Mesenteric fat pad (tissue), 1 donor: ENCODE measurements around the gene TSPAN9. TPM values are rescaled to one million over a fixed set of nuclear protein-coding genes. Genes with fewer than 3 reads are reported as not detected.

Experiments used
- DNase-seq: peaks from one replicate; pipeline ENCODE4 v3.0.0-alpha.2; 2020; ENCODE audit warnings: low spot score
- long read RNA-seq: library from polyadenylated mRNA; unstranded; transcript quantifications from one replicate; pipeline ENCODE4 v2.0.0, GENCODE V29; 2020
- total RNA-seq: library from RNA; stranded (reverse); fragmentation: NEBNext Ultra II Directional; extraction: Animal tissue kit (Norgen Biotek cat#: 25700); gene quantifications from one replicate; pipeline ENCODE4 v1.2.1, GENCODE V29; 2021
- donor health status: DM: yes; HTN: yes; CAD: no.

TSPAN9 gene, protein sequence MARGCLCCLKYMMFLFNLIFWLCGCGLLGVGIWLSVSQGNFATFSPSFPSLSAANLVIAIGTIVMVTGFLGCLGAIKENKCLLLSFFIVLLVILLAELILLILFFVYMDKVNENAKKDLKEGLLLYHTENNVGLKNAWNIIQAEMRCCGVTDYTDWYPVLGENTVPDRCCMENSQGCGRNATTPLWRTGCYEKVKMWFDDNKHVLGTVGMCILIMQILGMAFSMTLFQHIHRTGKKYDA
- 36.9 TPM for total RNA-seq
- long read RNA-seq, full-length matches to known transcripts = 64 of 98 reads
- long read RNA-seq, partial matches to known transcripts = 0 of 98 reads
- long read RNA-seq, other reads (novel, unspliced or antisense) = 34 of 98 reads

DNA sequence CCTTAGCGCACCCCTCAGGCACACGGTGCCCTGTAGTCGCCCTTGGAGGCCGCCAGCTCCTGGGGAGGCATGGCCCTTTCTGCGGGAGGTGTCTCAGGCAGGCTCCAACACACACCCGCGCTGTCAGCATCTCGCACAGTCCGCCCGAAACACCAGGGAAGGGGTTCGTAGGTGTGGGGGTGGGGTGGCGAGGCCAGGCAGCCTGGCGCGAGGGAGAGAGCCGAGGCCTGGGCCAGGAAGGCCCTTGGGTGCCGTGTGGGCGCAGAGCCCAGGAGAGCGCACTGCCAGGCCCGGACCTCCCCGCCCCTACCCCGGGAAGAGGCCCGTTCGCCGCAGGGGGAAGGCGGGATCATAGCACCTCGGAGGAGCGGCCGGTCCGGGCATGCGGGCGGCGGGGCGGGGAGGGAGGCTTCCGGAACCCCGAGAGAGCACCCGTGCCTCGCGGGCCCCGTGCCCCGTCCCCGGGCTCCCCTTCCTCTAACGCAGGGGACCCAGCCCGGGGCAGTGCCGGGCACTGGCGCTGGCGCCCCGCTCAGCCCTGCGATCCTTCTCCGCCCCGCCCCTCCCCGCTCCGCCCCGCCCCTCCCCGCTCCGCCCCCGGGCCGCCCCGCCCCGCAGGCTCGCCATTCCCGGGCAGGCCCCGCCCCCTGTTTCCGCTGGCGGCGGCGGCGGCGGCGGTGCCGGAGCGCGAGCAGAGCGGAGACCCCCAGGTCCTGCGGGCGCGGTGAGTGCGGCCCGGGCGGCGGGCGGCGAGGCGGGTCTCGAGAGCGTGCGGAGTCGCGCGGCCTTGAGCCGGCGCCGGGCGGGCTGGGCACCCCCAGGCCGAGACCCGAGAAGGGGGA is at the start of gene TSPAN9:
Gene TSPAN9 (plus strand): TSS at position 650 of the 842 bp plus-strand sequence. CDS start 123,815 bp downstream, outside the sequence.
- no peak for DNase-seq

DNA sequence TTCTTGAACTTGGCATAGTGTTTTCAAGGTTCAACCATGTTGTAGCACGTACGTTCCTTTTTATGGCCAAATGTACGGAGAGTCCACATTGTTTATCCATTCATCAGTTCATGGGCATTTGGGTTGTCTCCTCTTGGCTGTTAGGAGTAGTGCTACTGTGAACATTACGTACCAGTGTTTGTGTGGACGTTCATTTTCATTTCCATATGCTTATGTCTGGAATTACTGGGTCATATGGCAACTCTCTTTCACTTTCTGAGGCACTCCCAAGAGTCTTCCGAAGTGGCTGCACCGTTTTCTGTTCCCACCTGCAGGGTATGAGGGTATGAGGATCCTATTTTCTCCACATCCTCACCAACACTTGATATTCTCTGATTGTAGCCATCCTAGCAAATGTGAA is 49.1 kb upstream of the TSPAN9 start:
- DNase-seq = no peak

DNA sequence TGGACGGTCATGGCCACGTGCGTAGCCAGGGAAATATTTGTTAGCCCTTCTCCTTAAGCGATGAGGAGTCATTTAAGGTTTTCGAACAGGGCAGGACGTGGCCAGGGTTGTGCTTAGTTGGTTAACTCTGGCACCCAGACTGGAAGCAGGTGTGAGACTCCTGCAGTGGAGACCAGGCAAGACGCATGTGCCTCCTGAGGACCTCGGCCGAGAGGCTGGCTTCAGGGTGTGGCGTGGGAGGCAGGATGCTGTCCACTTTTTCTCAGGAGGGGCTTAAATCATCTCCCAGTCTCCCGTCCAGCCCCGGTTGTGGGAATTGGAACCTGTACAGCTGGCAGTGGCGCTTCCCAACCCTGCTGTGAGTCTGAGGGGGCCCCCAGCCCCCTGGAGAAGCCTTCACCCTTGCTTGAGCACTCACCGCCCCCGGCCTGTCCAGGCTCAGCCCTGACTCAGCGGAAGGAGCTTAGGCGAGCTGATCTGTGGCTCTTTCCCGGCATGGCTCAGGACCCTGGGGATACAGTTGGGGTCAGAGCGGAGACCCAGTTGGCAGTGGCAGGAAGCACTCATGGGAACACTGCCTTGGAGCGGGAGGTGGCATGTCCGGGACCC is 46.3 kb upstream of the TSPAN9 start:
- no peak for DNase-seq

DNA sequence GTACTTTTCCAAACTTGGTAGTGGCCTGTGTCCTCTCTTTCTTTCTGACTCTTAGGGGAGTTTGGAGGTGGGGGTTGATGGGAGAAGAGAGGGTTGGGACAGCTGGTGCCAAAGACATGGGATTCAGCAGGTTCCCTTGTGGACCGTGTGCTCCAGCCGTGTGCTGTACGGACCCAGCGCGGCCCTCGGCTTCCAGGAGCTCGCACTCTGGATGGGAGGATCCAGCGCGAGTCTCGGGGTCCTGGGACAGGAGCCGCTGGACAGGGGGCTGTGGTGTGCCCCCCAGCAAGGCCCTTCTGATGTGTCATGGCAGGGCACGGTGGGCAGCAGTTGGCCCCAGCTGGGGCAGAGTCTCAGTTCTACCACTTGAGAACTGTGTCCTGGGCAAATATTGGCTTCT is 45.0 kb upstream of the TSPAN9 start:
- no peak for DNase-seq

DNA sequence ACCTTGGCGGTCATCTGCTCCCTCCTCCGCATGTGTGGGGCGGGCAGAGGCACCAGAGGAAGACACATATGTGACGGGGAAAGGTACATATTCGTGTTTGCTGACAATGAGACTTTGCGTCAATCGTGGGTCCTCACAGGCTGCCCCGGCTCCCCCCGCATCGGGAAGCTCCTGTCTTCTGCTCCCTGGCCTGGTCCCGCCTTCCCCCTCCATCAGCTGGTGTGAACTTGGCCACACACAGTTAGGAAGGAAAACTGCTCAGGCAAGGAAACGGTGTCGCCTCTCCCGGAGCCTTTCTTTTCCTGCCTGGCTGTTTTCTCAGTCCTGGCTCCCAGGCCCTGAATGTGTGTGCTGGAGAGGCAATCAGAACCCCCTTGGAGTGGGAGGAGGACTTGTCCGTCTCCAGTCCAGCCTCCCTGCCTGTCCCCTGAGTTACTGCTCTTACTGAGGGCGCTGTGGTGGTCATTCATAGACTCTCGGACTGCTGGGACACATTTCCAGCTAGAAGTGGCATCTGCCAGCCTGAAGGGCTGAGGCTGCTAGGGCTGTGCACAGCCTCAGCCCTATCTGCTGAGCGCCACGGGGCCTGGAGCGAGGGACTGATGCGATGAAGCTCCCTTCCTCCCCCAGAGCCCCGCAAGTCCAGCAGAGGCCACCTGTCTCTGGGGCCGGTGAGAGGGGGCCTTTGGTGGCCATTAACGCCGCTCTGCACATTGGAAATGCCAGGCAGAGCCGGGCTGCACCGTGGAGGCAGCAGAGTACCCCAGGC is 44.2 kb upstream of the TSPAN9 start:
- no peak for DNase-seq

DNA sequence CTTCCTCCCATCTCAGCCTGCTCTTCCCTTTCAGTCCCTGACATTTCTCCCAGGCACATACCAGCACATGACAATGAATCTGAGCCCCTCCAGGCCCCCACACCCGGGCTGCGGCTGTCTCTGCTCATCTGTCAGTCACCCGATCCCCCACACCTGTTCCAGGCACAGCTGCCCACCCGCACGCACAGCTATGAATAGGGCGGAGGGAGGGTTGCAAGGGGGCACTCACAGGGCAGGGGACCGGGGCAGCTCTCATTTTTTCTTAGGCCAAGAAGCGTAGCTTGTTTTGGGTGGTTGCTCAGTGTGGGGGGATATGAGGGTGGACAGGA is 43.7 kb upstream of the TSPAN9 start:
- DNase-seq = no peak

DNA sequence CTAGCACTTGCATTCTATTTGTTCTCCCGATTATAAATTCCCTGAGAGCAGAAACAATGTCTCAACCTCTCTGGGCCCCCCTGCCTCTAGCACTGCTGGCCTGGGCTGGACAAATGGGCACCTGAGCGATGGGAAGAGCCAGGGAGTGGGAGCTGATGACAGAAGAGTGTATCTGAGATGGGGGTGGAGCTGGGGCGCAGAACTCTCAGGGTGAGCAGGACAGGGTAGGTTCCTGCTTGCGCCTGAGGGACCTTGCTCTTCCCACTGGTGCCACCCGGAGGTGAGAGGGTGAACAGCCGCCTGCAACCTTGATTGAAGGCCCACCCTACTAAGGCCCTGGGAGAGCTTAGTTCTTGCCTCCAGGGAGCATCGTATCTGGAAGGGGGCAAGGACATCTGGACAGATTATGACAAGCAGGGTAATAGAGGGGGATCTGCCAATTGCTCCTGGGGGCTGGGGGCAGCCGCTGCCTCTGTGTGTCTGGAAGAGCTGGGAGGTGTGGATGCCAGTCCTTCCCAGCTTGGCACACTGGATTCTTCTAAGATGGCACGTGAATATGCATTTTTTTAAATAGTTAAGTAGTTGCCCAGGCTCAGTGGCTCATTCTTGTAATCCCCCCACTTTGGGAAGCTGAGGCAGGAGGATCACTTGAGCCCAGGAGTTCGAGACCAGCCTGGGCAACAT is 43.0 kb upstream of the TSPAN9 start:
- no peak for DNase-seq

DNA sequence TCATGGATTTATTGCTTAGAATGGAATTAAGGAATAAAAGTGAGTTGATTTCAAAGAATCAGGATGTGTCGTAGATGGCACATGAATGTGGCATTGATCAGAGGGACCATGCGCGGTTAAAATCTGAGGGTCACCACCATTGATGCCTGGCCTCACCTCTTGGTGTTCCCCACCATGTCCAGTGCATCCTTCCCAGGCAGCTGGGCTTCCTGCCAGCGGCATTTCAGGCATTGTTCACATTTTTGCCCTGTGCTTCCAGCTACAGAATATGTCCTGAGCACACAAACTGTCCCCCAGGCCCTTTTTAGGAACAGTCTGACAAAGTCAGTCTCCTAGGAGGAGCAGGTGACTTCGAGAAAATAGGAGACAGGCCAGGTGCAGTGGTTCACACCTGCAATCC is 42.0 kb upstream of the TSPAN9 start:
- DNase-seq = no peak

DNA sequence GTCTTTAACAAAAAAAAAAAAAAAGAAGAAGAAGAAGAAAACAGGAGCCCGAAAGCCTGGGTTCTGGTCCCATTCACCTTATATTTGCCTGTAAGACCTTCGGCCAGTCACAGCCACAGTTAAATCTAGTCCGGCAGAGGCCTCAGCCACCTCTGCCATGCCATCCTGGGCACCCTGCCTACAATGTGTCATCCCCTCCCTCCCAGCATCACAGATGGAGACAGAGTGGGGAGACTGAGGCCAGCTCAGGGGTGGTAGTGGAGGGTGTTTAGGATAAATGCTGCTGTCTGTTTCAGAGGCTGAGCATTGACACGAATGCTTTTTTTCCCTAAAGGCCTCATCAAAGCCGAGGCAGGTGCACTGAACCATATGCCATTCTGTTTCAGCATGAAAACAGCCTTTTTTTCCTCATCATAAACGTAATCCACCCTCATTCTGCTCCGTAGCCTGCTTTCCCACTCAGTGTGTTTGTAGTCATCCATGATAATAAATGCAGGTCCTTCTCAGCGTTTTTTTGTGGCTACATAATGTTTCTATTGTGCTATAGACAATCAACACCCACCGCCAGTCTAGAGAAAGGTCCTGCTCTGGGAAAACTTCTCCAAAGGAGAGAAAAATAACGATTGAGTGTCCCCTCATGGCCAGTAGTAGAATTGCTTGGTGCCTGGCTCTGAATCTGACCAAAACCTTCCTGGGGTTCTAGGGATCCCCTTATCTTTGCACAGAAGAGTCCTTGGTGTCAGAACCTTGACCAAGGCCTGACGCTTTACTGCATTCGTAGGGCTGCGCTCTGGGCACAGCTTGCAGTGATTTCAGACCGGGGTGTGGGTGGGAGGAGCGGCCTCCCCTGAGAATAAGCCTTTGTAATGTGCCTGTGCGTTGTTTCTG is 41.1 kb upstream of the TSPAN9 start:
- no peak for DNase-seq

DNA sequence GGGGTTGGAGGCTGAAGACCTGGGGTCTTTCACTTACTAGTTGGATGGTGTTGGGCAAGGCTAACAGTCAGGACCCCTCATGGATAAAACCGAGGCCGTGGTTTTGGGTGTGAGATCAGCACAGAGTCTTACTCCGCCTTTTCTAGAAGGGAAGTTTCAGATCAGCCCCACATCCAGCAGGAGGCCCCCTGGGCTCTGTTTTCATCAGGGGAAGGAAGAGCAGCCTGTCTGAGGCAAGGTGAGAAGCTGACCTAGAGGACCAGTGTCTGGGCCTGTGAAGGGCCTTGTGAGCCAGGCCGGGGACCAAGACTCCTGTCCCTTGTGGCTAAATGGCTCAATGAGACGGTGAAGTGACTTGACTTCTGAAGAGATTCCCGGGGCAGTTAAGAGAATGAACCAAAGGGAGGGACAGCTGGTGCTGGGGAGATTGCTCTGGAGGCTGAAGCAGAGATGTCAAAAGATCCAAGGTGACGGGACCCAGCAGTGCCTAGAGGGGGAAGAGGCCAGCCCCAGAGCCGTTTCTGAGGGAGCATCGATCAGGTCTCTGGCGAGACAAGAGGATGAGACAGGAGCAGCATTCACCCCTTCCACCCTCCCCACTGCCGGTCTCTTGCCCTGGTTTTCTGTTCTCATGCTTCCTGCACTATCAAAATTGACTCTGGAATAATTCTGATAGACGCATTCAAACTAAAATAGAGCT is 40.1 kb upstream of the TSPAN9 start:
- DNase-seq = no peak

DNA sequence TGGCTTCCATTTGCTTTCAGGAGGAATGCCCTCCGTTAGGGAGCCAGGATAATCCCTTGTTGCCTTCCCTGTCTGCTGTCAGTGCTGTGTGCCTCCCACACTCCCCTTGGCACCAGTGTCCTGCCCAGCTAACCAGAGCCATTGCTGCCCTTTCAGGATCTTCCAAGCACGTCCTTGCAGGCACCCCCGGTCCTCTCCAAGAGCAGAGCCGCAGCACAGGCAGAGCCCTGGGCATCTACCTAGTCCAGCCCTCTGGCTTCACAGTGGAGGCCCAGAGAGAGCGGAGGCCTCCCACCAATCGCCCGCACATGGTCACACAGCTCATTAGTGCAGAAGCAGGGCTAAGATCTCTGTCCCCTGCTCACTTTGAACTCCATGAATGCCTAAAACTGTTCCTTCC is 39.0 kb upstream of the TSPAN9 start:
- DNase-seq = no peak

DNA sequence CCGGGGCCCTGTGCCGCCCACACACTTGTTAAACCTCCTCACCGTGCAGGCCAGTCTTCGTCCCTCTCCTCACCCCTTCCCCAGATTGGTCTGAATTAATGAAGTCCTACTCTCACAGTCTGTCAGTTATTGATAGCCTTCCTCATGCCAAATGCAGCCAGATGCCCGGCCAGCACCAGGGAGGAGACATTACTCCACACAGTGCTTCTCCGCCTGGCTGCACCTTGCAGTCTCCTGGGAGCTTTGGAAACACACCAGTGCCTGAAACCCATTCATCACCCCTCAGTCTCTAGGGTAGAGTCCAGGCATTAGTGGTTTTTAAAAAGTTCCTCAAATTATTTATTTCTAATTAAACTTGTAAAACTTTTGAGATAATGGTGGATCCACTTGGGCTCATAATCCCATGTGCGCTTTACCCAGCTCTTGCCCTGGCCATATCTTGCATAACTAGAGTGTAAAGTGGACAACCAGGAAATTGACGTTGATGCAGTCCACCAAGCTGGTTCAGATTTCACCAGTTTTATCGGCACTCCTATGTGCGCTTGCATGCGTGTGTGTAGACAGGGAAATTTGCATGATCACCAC is 38.2 kb upstream of the TSPAN9 start:
- DNase-seq = no peak

DNA sequence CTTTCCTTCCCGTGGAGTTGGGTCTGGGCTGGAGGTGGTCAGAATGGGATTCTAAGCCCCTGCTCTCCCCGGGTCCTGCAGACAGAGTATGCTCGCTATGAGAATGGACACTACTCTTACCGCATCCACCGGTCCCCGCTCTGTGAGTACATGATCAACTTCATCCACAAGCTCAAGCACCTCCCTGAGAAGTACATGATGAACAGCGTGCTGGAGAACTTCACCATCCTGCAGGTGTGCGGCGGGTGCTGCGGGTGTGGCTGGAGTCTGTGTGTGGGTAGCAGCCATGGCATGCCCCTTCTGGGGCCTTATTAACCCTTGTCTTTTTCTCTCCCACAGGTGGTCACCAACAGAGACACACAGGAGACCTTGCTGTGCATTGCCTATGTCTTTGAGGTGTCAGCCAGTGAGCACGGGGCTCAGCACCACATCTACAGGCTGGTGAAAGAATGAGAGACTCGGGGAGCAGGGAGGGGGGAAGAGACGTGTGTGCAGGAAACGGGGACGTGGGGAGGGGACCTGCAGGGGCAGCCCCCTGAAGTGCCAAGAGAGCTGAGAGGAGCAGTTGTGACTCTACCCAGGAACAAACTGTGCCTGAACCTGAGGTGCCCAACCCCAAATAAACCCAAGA is 37.0 kb upstream of the TSPAN9 start:
- no peak for DNase-seq

DNA sequence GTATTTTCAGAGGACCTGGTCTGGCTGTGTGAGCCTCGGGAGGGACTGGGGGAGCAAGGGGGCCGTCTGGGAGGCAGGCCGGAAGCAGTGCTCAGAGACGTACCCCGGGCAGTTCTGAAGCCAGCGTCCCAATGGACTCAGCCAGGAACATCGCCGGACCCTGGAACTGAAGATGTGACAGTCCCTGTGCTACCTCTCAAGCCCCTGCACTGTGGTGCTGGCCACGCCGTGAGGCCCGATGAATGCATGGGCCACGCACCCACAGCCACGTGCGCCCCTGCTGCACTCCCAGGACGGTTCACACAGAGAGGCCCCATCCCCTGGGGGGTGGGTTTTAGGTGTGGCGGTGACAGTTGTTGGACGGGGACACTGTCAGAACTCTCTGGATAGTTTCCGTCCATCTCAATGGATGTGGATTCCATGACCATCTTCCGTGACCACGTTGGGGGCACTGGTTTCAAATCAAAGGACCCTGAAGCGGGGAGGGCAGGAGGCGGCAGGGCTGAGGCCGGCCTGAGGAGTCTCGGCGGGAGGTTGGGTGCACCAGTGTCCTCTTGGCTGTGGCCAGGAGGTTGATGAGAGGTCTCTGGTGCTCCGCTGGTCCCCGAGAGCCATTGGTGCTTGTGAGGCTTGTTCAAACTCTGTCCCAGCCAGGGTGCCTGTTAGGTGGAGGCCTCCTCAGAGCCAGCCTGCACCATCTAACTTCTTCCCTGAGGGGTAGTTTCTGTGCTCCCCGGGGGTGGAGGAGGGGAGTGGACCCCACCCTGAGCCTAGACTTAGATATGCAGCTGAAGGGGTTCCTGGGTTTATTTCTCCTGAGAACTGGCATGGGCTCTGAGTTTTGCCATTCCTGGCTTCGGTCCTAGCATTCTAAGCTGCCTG is 36.3 kb upstream of the TSPAN9 start:
- DNase-seq = no peak

DNA sequence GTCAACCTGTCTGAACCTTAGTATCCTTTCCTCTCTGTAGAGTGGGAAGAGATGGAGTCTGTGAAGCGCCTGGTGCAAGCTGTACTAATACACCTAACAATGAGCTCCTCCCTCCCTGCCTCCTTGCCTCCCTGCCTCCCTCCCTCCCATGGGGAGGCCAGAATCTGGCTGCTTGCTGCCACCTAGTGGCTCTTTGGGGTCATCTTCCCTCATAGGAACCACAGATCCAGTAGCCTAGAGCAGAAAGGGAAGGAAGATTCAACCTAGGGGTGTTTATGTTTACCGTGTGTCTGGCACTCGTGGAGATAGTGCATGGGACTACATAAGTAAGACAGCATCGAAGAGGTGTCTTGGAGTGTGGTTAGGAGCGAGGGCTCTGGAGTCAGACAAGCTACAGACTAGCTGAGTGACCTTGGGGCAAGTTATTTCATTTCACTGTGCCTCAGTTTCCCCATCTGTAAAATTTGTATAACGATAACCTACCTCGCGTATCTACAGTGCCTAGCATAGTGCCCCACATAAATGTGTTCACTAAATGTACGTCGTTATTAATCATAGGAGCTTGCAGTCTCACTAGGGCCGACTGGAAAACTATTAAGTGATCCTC is 35.5 kb upstream of the TSPAN9 start:
- DNase-seq = no peak

DNA sequence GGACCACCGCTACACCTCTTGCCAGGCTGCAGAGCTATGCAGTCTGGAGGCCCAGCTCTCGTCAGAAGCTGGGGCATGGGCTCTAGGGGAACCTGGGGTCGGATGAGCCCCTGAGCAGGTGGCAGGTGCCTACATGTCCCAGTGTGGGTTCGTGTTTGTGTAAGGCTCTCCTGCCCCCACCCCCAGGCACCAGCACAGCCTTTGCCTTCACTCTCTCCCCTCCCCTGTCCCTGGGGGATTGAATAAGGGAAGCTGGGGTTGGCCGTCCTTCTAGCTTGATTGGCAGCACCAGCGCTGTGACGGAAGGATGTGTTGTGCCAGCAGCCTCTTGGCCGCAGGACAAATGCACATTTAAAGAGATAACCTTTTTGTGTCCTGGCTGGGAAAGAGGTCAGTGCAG is 34.8 kb upstream of the TSPAN9 start:
- no peak for DNase-seq

DNA sequence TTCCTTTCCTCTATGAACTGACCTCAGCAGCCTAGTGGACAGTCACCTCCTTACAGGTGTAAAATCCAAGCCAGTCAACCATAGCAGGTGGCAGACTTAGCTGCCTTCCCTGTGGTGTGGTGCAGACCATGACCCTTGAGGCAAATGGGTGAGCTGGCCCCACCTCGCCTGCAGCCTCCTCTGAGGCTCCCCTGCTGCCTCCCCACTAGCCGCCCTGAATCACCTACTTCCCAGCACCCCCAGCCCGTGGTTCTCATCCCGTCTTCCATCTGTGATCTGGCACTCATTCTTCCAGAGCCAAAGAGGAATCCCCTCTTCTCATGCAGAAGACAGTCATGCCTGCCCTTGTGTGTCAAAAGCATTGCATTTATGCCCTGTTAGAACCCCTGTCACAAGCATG is 34.4 kb upstream of the TSPAN9 start:
- no peak for DNase-seq
